ENCODE measurements around the gene AHSG. TPM values are rescaled to one million over a fixed set of nuclear protein-coding genes. Genes with fewer than 3 reads are reported as not detected.
"Not testable (repeated sequence)": the region's sequence is repeated elsewhere in the genome, so short reads cannot be mapped to it uniquely, and the experiment has no call there.

AHSG gene
- total RNA-seq, 1 experiment from 2014 or later = not detected

DNA sequence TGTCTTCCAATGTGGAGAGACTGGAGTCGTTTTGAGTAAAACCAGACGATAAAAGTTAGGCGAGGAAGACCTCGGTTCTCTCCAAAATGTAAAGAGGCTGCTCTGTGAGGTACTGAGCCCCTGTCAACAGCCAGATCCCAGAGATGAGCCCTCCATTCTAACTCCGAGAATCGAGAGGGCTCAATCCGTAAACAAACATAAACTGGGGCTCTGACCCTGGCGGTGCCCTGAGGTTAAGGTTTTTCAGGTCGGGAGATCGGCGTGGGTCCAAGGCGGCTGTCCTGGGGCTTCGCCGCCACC, 46.1 kb upstream of the AHSG start:
- Histone ChIP-seq H3K9ac (ENCODE audit: low read length) (peak overlapping the region; percentile 84), H4K20me1 (ENCODE audit: low read length) (peaks cover 4% of the 10 kb centered on the region; the same call in 1 of the 2 replicates), H3K36me3 (ENCODE audit: low read depth, low read length) (0 out of 2 replicates have a peak, but pooled peaks cover 3% of the 10 kb centered on the region), H3K9me3 (ENCODE audit: low read length) (no peaks in the 10 kb centered on the region), H3K4me1 (ENCODE audit: insufficient read depth, low read length) (peaks cover 13% of the 10 kb centered on the region), H3K9me2 (replicated peaks; ENCODE audit: low read length) (no peaks in the 10 kb centered on the region), H3F3A (ENCODE audit: low read length, unreplicated experiment) (no peaks in the 10 kb centered on the region), H3K79me2 (ENCODE audit: low read length) (peaks cover 46% of the 10 kb centered on the region), H3K4me2 (ENCODE audit: low read length) (peak overlapping the region; percentile 90), H3K4me3 (ENCODE audit: low read length) (peak overlapping the region; percentile 91), H3K27me3 (ENCODE audit: low read length) (no peaks in the 10 kb centered on the region), H3K27ac (ENCODE audit: low read length) (0 out of 2 replicates have a peak overlapping the region, but pooled peaks have one; percentile 17), H2AFZ (ENCODE audit: low read length) (peak overlapping the region; percentile 97)
- no peak for TF ChIP-seq EZH2phosphoT487 (IDR thresholded peaks at IDR 0.05; ENCODE audit: borderline replicate concordance, low read length)
- TF ChIP-seq CTCF (conservative IDR thresholded peaks at IDR 0.05; ENCODE audit: low read depth, low read length) = no peak
- TF ChIP-seq EZH2 (IDR thresholded peaks at IDR 0.05; ENCODE audit: low read length, unreplicated experiment) = no peak
- ATAC-seq (no peak), DNase-seq (no peak)
- BruUV-seq (replicated peaks) = no TSS peak
- ChIA-PET POLR2A (ENCODE audit: unreplicated experiment) (no interaction called here), CTCF (no interaction called here)
- intact Hi-C loops (cut with micrococcal nuclease) = loop anchor here (1.0 to 10.0 kb wide), 2 partner anchors 218 to 255 kb away; partner anchors contain the start of gene EIF4A2

- intact Hi-C loops (cut with micrococcal nuclease) = loop anchor here (1.0 to 10.0 kb wide), 2 partner anchors 218 to 254 kb away; partner anchors contain the start of gene EIF4A2
Observed at GRCh38 chr3:186567072-186567921, 45.6 kb upstream of the AHSG start, which contains the start of gene TBCCD1. Gene TBCCD1 (minus strand): TSS chr3:186567339. CDS start chr3:186564329, 3,010 bp downstream.

GRCh38 chr3:186569361-186569760, 43.5 kb upstream of the AHSG start:
- Histone ChIP-seq H3K36me3 (ENCODE audit: low read depth, low read length) (peaks cover 20% of the 10 kb centered on the region), H3K9ac (ENCODE audit: low read length) (peak overlapping the region; percentile 73), H3K4me3 (ENCODE audit: low read length) (peak overlapping the region; percentile 89), H2AFZ (ENCODE audit: low read length) (peak overlapping the region; percentile 54; the same call in 1 of the 2 replicates), H3K4me1 (ENCODE audit: insufficient read depth, low read length) (peaks cover 16% of the 10 kb centered on the region), H3K79me2 (ENCODE audit: low read length) (peaks cover 63% of the 10 kb centered on the region), H3K4me2 (ENCODE audit: low read length) (peak overlapping the region; percentile 92)
- H3K27ac ChIP-seq (ENCODE audit: low read length); BruUV-seq (replicated peaks); H3K9me3 ChIP-seq (ENCODE audit: low read length); H3K27me3 ChIP-seq (ENCODE audit: low read length); H3F3A ChIP-seq (ENCODE audit: low read length, unreplicated experiment); CTCF ChIA-PET; DNase-seq; H4K20me1 ChIP-seq (ENCODE audit: low read length); ATAC-seq; H3K9me2 ChIP-seq (replicated peaks; ENCODE audit: low read length): not testable (repeated sequence)
- intact Hi-C loops (cut with micrococcal nuclease) = loop anchor here (10.0 kb wide), 1 partner anchor 215 kb away; the partner anchor contains the start of gene EIF4A2
- POLR2A ChIA-PET (ENCODE audit: unreplicated experiment) = interaction anchor here (0.6 kb wide), 1 partner anchor 19 kb away, joined by 12 read pairs; no protein-coding TSS in a partner anchor

More at GRCh38 chr3:186567072-186567921, 45.6 kb upstream of the AHSG start, which contains the start of gene TBCCD1:
- no peaks in the 10 kb centered on the region for H3K9me3 ChIP-seq (ENCODE audit: low read length)
- DNase-seq = peak; percentile 90
- TF ChIP-seq EZH2phosphoT487 (IDR thresholded peaks at IDR 0.05; ENCODE audit: borderline replicate concordance, low read length) (peak; percentile 30; the same call in 1 of the 2 replicates), EZH2 (IDR thresholded peaks at IDR 0.05; ENCODE audit: low read length, unreplicated experiment) (no peak), CTCF (conservative IDR thresholded peaks at IDR 0.05; ENCODE audit: low read depth, low read length) (no peak)
- H3K27ac ChIP-seq (ENCODE audit: low read length) = peak within 1 kb of the TSS; percentile 20; the same call in 1 of the 2 replicates
- H3K4me1 ChIP-seq (ENCODE audit: insufficient read depth, low read length) = peaks cover 16% of the 10 kb centered on the region
- peaks cover 8% of the 10 kb centered on the region; the same call in 1 of the 2 replicates for H4K20me1 ChIP-seq (ENCODE audit: low read length)
- peaks cover 52% of the 10 kb centered on the region for H3K79me2 ChIP-seq (ENCODE audit: low read length)
- CTCF ChIA-PET = no interaction called here
- H3K36me3 ChIP-seq (ENCODE audit: low read depth, low read length) = 0 out of 2 replicates have a peak, but pooled peaks cover 6% of the 10 kb centered on the region
- H3K4me2 ChIP-seq (ENCODE audit: low read length) = peak within 1 kb of the TSS; percentile 90
- POLR2A ChIA-PET (ENCODE audit: unreplicated experiment) = no interaction called here
- BruUV-seq (replicated peaks) = TSS peak; percentile 13
- peak within 1 kb of the TSS; percentile 84 for H3K9ac ChIP-seq (ENCODE audit: low read length)
- peak within 1 kb of the TSS; percentile 91 for H3K4me3 ChIP-seq (ENCODE audit: low read length)
- H3K27me3 ChIP-seq (ENCODE audit: low read length) = no peaks in the 10 kb centered on the region
- no peaks in the 10 kb centered on the region for H3K9me2 ChIP-seq (replicated peaks; ENCODE audit: low read length)
- no peaks in the 10 kb centered on the region for H3F3A ChIP-seq (ENCODE audit: low read length, unreplicated experiment)
- H2AFZ ChIP-seq (ENCODE audit: low read length) = peak within 1 kb of the TSS; percentile 97
- ATAC-seq = peak; percentile 57
